Osteoblast (primary cell): ENCODE measurements around the gene RPS6KA2. TPM values are rescaled to one million over a fixed set of nuclear protein-coding genes. Genes with fewer than 3 reads are reported as not detected.

ENCODE experiments used
- DNase-seq: peaks from one replicate; pipeline ENCODE4 v3.0.0; 2011; ENCODE audit warnings: low spot score, mixed read lengths; ENCODE audit not compliant: insufficient read length; ENCODE audit errors: missing footprints
- H2AFZ ChIP-seq: 2 replicates; pipeline ENCODE4 v1.6.0; 2011; ENCODE audit warnings: mild to moderate bottlenecking, low read length
- H3K27ac ChIP-seq: 2 replicates; pipeline ENCODE4 v1.5.1; 2011; ENCODE audit warnings: mild to moderate bottlenecking, low read depth, low read length, moderate library complexity
- H3K27me3 ChIP-seq: 2 replicates; pipeline ENCODE4 v1.6.0; 2012; ENCODE audit warnings: mild to moderate bottlenecking, control low read depth, inconsistent platforms, low read length, moderate library complexity; ENCODE audit not compliant: insufficient read depth
- H3K36me3 ChIP-seq: 2 replicates; pipeline ENCODE4 v1.5.1; 2011; ENCODE audit warnings: mild to moderate bottlenecking, low read length, control low read depth, moderate library complexity; ENCODE audit not compliant: insufficient read depth
- H3K4me1 ChIP-seq: 2 replicates; pipeline ENCODE4 v1.5.1; 2011; ENCODE audit warnings: mild to moderate bottlenecking, low read length, control low read depth, moderate library complexity; ENCODE audit not compliant: insufficient read depth
- H3K4me2 ChIP-seq: 2 replicates; pipeline ENCODE4 v1.6.0; 2011; ENCODE audit warnings: mild to moderate bottlenecking, low read length; ENCODE audit not compliant: insufficient read depth
- H3K4me3 ChIP-seq: fragments of 200-600 bp; sonication (generic); 3 replicates; pipeline ENCODE4 v1.5.1; 2012; ENCODE audit warnings: mild to moderate bottlenecking, low read length, inconsistent platforms; ENCODE audit not compliant: insufficient read depth
- H3K79me2 ChIP-seq: 2 replicates; pipeline ENCODE4 v1.6.0; 2012; ENCODE audit warnings: mild to moderate bottlenecking, low read length, control low read depth, inconsistent platforms; ENCODE audit not compliant: insufficient read depth
- H3K9me3 ChIP-seq: 2 replicates; pipeline ENCODE4 v1.5.1; 2011; ENCODE audit warnings: low read depth, low read length, control low read depth
- H4K20me1 ChIP-seq: 2 replicates; pipeline ENCODE4 v1.6.0; 2012; ENCODE audit warnings: mild to moderate bottlenecking, low read length, control low read depth; ENCODE audit not compliant: insufficient read depth
- total RNA-seq: library from RNA; depleted of rRNA; stranded (reverse); fragments of >200 nt; gene quantifications from 2 replicates; pipeline ENCODE4 v1.2.3, GENCODE V29; 2012
- TF ChIP-seq, protein P1 (sequence below): IDR thresholded peaks from 2 replicates; pipeline ENCODE4 v1.5.1; 2011; ENCODE audit warnings: mild to moderate bottlenecking, low read depth, low read length, moderate library complexity; ENCODE audit errors: extremely low read depth

Gene RPS6KA2
- total RNA-seq: 112 and 113 TPM in 2 replicates

DNA sequence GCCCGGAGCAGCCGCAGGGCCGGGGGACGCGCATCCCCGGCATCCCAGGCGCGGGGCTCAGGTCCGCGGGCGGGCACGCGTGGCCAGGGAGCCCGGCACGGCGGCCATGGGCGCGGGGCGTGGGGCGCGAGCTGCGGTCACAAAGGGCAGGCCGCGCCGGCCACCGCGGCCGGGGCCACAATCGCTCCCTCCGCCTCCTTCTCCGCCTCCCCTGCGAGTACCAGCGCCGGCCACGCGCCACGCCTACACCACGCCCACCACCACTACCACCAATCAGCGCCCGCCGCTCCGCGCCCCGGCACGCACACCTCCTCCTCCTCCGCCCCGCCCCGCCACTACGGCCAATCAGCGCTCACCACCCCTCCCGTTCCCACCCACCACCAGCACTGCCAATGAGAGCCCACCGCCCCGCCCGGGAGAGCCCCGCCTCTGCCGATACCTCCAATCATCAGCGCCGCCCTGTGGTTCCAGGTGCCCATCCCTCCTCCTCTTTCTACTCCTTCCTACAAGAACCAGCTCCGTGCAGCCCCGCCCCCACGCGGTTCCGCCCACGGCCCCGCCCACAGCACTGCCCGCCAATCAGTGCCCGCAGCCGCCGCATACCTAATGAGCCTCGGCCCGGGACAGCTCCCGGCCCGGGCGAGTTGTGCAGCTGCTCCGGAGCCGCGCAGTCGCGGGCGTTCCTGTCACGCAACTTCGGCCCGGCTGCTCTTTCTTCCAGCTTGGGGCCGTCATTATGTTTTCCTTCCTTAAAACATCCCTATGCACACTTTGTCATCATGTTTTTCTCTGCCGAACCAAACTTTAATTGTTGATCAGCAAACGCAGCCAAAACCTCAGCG is at the start of gene RPS6KA2:
Gene RPS6KA2, minus strand, starts transcription at position 219 of the 842 bp plus-strand sequence. CDS start 232 bp downstream, outside the sequence.
- H2AFZ ChIP-seq: peak within 1 kb of the TSS; percentile 86
- peaks cover 39% of the 10 kb centered on the region for H3K4me1 ChIP-seq
- no peaks in the 10 kb centered on the region for H4K20me1 ChIP-seq
- H3K27ac ChIP-seq: peak within 1 kb of the TSS; percentile 84
- TF ChIP-seq, protein P1, sequence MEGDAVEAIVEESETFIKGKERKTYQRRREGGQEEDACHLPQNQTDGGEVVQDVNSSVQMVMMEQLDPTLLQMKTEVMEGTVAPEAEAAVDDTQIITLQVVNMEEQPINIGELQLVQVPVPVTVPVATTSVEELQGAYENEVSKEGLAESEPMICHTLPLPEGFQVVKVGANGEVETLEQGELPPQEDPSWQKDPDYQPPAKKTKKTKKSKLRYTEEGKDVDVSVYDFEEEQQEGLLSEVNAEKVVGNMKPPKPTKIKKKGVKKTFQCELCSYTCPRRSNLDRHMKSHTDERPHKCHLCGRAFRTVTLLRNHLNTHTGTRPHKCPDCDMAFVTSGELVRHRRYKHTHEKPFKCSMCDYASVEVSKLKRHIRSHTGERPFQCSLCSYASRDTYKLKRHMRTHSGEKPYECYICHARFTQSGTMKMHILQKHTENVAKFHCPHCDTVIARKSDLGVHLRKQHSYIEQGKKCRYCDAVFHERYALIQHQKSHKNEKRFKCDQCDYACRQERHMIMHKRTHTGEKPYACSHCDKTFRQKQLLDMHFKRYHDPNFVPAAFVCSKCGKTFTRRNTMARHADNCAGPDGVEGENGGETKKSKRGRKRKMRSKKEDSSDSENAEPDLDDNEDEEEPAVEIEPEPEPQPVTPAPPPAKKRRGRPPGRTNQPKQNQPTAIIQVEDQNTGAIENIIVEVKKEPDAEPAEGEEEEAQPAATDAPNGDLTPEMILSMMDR: no peak
- peaks cover 42% of the 10 kb centered on the region for H3K79me2 ChIP-seq
- H3K4me3 ChIP-seq: peak within 1 kb of the TSS; percentile 89
- no peaks in the 10 kb centered on the region for H3K27me3 ChIP-seq
- peak within 1 kb of the TSS; percentile 99 for H3K4me2 ChIP-seq
- peak; percentile 99 for DNase-seq
- no peaks in the 10 kb centered on the region for H3K36me3 ChIP-seq
- H3K9me3 ChIP-seq: no peaks in the 10 kb centered on the region

DNA sequence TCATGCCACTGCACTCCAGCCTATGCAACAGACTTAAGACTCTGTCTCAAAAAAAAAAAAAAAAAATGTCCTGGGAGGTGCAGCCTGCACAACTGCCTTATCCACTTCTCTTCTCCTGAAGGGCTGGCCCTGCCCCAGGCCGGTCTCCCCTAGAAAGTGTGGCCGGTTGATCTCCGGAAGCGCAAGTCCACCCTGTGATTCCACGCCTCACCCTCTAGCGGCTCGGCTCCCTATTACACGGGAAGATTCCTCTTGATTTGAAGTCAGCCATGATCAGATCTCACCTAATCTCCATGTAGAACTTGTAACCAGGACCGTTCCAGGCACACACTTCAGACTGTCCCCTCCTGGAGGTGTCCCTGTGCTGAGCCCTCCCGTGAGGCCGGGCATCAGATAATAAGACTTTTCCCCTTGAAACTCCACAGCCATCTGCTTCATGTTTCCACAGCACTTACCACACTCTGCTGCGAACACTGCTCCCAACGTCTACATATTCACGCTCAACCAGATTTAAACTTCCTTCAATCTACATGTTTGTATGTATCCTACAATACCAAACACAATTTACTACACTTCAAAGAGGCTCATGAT is 49.3 kb upstream of the RPS6KA2 start:
- no peak overlapping the region for H2AFZ ChIP-seq

DNA sequence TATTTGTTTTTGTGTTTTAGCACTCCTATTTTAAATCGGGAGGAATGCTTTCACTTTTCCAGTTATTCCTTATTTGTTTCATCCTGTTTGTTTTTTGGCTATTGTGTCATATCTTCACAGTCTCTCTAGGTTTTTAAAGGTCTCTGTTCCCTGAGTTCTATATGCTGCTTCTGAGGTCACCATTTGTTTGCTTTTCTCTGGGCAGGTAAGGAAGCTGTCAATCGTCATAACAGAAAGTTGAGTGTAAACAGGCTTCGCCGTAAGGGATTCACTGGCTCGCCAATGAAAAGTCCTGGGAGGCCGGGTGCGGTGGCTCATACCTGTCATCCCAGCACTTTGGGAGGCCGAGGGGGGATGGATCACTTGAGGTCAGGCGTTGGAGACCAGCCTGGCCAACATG is 48.7 kb upstream of the RPS6KA2 start:
- Histone ChIP-seq H3K27me3 (peaks cover 20% of the 10 kb centered on the region), H3K4me2 (peak overlapping the region; percentile 42), H3K9me3 (no peaks in the 10 kb centered on the region), H3K79me2 (no peaks in the 10 kb centered on the region), H2AFZ (peak overlapping the region; percentile 62), H3K4me3 (peak overlapping the region; percentile 52), H3K36me3 (no peaks in the 10 kb centered on the region), H3K27ac (no peak overlapping the region), H3K4me1 (no peaks in the 10 kb centered on the region), H4K20me1 (no peaks in the 10 kb centered on the region)
- no peak for DNase-seq
- TF ChIP-seq, protein P1: no peak

More for the DNA sequence above, 49.3 kb upstream of the RPS6KA2 start:
- Histone ChIP-seq H4K20me1 (no peaks in the 10 kb centered on the region), H3K79me2 (no peaks in the 10 kb centered on the region), H3K9me3 (no peaks in the 10 kb centered on the region), H3K4me2 (no peak overlapping the region), H3K4me3 (no peak overlapping the region), H3K36me3 (no peaks in the 10 kb centered on the region), H3K27ac (no peak overlapping the region), H3K27me3 (peaks cover 14% of the 10 kb centered on the region), H3K4me1 (no peaks in the 10 kb centered on the region)
- no peak for DNase-seq
- TF ChIP-seq, protein P1: no peak

DNA sequence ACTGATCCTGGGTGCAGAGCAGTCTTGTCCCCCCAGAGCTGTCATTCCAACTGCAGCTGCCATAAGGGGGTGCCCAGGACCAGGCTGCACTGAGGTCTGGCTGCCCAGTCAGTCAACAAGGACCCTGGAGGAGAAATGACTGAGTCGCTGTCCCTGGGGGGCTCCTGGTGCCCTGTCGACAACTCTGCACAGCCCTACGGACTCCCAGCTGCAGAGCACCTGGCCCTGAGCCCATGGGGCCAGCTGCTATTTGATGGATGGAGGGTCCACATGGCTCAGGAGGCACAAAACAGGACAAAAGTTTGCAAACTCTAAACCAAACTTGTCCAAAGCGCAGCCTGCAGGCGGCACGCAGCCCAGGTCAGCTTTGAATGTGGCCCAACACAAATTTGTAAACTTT is 46.3 kb upstream of the RPS6KA2 start:
- peaks cover 22% of the 10 kb centered on the region for H3K27me3 ChIP-seq
- no peaks in the 10 kb centered on the region for H3K36me3 ChIP-seq
- H3K27ac ChIP-seq: no peak overlapping the region
- no peaks in the 10 kb centered on the region for H4K20me1 ChIP-seq
- no peak overlapping the region for H3K4me3 ChIP-seq
- no peak overlapping the region for H2AFZ ChIP-seq
- H3K4me1 ChIP-seq: no peaks in the 10 kb centered on the region
- H3K4me2 ChIP-seq: no peak overlapping the region
- DNase-seq: no peak
- H3K9me3 ChIP-seq: no peaks in the 10 kb centered on the region
- H3K79me2 ChIP-seq: no peaks in the 10 kb centered on the region
- TF ChIP-seq, protein P1: no peak
